ENCODE results near the gene PSMD13.

- TF ChIP-seq CTCF (IDR thresholded peaks at IDR 0.05; ENCODE audit: insufficient read depth, low read length, poor library complexity, severe bottlenecking): no peak
- no peak for TF ChIP-seq EZH2phosphoT487 (conservative IDR thresholded peaks at IDR 0.05; ENCODE audit: low read length)
Observed at GRCh38 chr11:211741-212140, 25.0 kb upstream of the PSMD13 start.
